Vagina (tissue), 2 donors: ENCODE results near the gene PRSS1.

Source experiments
- CTCF ChIP-seq, 3 experiments: fragments of 450-650 bp in 2 of 3; fragments of 200-600 bp in 1 of 3; sonication (generic) in 1 of 3; IDR thresholded peaks; one replicate each; pipeline ENCODE4 v1.5.1; 2017 to 2019; ENCODE audit warnings: antibody characterized with exemption in 3 of 3, mild to moderate bottlenecking in 2 of 3, moderate library complexity in 2 of 3
- POLR2A ChIP-seq, 2 donors: fragments of 450-650 bp; IDR thresholded peaks; one replicate each; pipeline ENCODE4 v1.6.1; 2017; ENCODE audit warnings: antibody characterized with exemption in 2 of 2, mild to moderate bottlenecking in 2 of 2, moderate library complexity in 2 of 2
- POLR2AphosphoS5 ChIP-seq, 2 donors: sonication (generic); formaldehyde crosslinking; IDR thresholded peaks; one replicate each; pipeline ENCODE4 v1.9.0; 2017; ENCODE audit warnings: antibody characterized with exemption in 2 of 2, mild to moderate bottlenecking in 2 of 2, low read depth in 1 of 2; ENCODE audit not compliant: insufficient read depth in 1 of 2

GRCh38 chr7:142717453-142717852 lies 31.8 kb upstream of the PRSS1 start:
- TF ChIP-seq CTCF (IDR thresholded peaks at IDR 0.05), result no peak
- TF ChIP-seq POLR2AphosphoS5 (IDR thresholded peaks at IDR 0.05; ENCODE audit: insufficient read depth in 1 of 2, low read depth in 1 of 2), result no peak
- no peak for TF ChIP-seq POLR2A (IDR thresholded peaks at IDR 0.05)
